GM21717 (cell line): ENCODE data around the gene FBXO11.
"Not testable (repeated sequence)": the region's sequence is repeated elsewhere in the genome, so short reads cannot be mapped to it uniquely, and the experiment has no call there.

ENCODE experiments used
- ATAC-seq: cut with Tn5 transposase; IDR thresholded peaks from one replicate; pipeline ENCODE4 v1.9.1; 2021; ENCODE audit warnings: mild to moderate bottlenecking, moderate library complexity; ENCODE audit not compliant: unreplicated experiment

Gene FBXO11

DNA sequence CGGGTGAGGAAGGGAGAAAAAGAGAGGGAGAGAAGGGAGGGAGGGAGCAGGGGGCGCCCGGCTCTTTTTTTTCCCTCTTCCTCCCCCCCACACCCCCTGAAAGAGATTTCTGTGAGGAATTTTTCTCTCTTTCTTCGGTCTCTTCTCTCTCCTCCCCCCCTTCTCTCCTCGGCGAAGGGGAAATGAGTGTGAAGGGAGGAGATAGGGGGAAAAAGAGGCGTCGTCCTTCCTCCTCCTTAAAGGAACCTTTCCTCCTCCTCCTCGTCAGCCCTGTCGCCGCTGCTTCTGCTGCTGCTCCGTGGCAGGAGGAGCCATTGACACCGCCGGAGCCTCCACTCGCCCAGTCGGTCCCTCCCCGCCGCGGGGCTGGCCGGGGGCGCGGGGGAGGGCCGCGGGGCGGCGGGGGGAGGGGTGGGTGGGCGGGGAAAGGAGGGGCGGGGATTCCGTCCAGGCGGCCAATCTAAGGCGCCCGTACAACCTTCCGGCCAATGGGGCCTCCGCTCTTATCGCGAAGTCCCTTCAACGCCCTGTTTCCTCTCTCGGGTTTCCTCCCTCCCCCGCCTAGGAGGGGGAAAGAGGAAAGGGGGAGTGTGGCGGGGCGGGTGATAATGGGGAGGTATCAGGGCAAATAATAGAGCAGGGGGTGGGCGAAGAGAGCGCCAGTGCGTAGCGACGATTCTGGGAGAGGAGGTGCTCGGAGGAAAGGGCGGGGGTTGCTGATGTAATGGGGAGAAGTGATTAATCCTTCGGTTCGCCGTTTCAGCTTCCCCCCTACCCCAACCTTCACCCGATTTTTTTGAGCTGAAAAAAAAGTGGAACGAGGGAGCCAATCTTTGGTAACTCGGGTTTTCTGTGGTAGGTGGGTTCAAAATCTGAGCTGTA lies at the start of gene FBXO11:
Gene FBXO11, minus strand, starts transcription at position 342 of the 882 bp plus-strand sequence. CDS start 778 bp downstream, outside the sequence.
- peak; percentile 89 for ATAC-seq

DNA sequence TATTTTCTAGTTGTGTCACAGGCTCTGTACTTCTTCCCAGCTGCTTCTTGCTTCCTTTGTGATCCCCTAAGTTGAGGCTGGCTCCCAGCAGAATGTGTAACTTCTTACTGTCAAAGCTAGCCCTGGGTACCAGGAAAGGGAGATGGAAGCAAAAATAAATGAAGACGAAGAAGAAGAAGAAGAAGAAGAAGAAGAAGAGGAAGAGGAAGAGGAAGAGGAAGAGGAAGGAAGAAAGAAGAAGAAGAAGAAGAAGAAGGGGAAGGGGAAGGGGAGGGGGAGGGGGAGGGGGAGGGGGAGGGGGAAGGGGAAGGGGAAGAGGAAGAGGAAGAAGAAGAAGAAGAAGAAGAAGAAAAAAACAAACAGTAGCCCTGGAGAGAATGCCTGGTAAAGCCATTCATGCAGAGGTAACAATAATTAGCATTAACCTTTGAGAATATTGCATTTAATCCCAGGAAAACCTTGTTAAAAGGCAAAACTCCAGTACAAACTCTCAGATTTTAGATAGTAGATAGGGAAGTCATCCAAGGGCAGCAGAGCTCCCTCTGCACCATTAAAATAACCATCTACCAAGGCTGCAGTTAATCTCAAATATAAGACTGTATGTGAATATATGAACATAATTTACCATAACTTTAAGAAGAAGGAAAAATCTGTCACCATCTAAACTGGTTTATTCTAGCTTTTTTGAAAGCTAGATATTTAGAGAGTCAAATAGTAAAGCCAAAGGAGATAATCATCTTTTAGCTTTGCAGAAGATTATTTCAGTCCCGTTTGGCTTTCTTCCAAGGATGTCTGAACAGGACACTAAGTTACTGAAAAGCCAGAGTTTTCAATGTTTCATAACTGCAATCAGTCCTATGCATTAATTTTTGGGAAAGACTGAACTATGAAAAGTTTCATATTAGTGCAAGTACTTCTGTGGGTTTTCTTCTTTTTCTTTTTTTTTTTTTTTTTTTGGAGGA lies 44.3 kb upstream of the FBXO11 start:
- no peak for ATAC-seq

DNA sequence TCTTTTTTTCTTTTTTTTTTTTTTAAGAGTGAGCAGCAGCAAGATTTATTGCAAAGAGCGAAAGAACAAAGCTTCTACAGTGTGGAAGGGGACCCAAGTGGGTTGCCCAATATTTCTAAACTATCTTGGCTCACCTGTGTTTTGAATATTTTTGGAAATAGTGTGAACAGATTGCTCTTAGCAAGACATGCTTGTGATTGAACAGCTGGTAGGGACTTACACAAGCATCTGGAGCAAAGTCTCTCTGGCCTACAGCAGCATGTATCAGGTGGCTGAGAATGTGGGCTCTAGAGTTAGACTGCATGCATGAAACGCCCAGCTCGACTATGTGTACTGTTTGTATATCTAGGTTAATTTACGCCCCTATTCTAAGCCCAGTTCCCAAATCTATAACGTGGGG lies 40.3 kb upstream of the FBXO11 start:
- no peak for ATAC-seq

DNA sequence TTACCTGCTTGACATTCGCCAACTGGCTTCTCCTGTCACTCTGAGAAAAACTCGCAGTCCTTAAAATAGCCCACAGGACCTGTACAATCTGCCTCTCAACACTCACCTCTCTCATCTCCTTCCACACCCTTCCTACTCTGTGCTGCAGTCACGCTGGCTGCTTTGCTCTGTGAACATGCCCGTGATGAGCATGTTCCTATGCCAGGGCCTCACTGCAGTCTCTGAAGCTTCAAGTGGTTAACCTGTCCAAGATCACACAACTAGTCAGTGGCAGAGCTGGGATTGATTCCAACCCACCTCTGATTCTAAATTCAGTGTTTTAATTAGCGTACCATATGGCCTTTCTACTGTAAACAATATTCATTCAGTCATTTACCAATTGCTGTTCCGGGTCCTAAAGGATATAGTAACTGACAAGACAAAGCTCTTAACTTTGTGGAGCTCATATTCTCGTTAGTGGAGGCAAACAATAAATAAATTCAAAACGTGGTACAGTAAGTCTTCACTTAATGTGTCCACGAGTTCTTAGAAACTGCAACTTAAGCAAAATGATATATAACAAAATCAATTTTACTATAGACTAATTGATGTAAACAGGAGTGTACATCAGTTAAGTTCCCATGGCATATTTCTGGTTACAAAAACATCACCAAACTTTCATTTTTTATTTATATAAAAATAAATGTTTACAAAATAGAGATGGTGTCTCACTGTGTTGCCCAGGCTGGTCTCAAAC lies 38.9 kb upstream of the FBXO11 start:
- no peak for ATAC-seq

DNA sequence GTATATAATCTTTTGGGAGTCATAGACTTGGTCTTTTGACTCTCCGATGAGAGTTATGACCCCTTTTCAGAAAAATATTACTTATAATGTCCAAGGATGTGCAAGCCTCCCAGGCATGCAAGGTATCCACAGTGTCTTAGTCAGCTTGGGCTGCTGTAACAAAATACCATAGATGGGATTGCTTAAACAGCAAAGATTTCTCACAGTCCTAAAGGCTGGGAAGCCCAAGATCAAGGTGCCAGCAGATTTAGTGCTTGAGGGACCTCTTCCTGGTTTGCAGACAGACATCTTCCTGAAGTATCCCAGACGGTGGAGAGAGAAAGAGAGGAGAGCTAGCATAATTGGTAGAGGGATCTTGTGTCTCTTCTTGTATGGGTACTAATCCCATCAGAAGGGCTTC lies 35.6 kb upstream of the FBXO11 start:
- no peak for ATAC-seq

DNA sequence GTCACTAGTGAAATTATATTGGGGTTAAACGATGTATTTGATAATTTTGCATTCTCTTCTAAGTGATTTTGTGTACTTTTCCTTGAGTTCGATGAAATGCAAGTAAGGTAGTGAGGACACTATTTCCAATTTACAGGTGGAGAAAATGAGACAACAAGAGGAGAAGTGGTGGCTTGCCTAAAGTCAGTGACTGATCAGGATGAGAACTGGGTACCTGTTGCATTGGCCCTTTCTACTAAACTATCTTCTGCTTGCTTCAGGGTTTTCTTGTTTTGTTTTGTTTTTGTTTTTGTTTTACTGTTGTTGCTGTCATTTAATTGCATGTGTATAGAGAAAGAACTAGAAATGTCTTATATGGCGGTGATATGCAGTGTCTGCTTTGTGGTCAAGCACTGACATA lies 31.4 kb upstream of the FBXO11 start:
- no peak for ATAC-seq

DNA sequence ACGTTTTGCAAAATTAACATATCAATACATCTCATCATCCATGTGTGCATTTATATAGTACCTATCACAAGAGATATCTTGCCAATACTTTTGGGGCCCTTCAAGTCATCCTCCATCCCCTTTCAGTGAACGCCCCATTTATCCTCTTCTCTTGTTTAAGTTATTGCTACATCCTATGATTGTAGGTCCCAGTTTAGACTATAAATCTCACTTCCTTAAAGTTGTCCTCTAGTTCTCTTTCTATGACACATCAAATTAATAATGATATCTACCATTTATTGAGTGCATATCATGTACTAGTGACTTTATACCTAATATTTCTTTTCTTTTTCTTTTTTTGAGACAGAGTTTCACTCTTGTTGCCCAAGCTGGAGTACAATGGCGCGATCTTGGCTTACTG lies 28.8 kb upstream of the FBXO11 start:
- ATAC-seq, result no peak

DNA sequence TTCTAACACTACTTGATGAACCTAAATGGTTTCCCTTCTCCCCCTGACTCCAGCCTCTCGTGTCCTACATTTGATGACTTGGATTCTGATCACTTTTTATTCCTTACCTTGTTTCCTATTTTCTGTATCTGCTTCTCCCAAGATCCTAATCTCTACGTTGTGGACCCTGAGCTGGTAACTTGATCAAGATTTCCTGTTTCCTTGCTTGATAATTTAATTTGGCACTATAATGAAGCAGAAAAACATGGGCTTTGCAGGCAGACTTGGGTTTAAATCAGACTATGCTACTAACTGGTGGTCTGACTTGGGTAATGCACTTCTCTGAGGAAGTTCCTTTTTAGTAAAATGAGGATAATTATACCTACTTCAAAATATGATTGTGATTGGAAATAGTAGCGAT lies 11.7 kb upstream of the FBXO11 start:
- no peak for ATAC-seq

DNA sequence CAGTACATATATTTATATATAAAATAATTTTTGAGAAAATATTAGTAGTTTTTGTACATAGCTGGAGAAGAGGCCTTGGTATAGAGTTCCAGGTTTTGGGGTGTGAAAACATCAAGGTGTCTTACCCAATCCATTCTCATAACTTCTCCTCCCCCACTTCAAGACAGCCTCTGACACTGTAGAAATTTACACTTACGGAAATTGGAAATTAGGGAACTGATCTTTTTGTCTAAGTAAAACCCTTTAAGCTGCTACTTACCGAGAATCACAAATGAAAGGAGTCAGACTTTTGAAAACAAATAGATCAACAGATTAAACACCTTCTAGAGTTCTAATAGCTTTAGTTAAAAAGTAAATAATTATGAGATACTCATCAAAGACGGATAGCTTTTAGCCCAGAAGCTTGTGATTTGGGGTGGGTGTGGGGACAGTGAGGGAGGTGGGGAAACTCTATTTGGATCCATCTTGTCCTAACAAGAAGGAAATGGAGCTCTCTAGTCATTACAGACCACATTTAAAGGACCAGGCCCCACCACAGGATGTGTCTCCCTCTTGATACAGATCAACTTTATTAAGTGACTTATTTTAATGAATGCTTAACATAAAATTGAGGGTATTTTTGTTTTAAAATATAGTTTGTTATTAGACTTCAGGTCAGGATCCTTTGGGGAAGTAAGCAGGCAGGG lies 11.1 kb upstream of the FBXO11 start:
- no peak for ATAC-seq

DNA sequence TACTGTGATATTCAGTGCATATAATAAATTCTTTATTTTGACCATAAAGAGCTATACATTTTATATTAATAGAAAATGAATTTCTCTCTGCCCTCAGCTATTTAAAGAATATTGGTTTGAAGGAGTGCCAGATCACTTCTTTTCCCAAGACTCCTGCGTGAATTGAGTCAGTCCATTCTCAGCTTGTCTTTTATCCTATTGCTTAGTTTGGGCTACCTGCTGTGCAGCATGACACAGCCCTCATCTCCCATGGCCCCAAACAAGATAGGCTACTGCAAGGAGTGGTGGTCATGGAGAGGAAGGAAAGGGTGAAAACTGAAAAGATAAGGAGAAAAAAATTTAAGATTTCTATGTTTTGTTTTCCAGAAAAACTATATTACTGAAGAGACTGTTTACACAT lies 10.1 kb upstream of the FBXO11 start:
- ATAC-seq, result no peak

DNA sequence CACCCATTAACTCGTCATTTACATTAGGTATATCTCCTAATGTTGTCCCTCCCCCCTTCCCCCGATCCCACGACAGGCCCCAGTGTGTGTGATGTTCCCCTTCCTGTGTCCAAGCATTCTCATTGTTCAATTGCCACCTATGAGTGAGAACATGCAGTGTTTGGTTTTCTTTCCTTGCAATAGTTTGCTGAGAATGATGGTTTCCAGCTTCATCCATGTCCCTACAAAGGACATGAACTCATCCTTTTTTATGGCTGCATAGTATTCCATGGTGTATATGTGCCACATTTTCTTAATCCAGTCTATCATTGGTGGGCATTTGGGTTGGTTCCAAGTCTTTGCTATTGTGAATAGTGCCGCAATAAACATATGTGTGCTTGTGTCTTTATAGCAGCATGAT lies 4.4 kb upstream of the FBXO11 start:
- not testable (repeated sequence) for ATAC-seq

DNA sequence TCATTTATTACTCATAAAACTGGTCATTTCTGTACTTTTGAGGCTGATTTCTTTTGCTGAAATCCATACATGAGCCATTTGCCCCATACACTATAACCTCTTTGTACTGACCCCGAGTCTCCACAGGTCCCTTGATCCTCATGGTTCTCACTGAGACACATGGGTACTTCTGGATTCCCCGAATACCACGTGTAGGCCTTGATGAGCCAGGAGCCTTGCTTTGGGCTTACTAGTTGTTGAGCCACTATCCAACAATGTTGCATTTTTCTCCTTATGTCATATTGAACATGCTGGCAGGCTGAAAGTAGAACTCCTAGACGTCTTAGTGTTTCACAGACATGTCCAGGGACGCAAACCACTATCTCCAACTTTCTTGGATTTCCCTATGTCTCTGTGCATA lies 2.4 kb upstream of the FBXO11 start:
- no peak for ATAC-seq

DNA sequence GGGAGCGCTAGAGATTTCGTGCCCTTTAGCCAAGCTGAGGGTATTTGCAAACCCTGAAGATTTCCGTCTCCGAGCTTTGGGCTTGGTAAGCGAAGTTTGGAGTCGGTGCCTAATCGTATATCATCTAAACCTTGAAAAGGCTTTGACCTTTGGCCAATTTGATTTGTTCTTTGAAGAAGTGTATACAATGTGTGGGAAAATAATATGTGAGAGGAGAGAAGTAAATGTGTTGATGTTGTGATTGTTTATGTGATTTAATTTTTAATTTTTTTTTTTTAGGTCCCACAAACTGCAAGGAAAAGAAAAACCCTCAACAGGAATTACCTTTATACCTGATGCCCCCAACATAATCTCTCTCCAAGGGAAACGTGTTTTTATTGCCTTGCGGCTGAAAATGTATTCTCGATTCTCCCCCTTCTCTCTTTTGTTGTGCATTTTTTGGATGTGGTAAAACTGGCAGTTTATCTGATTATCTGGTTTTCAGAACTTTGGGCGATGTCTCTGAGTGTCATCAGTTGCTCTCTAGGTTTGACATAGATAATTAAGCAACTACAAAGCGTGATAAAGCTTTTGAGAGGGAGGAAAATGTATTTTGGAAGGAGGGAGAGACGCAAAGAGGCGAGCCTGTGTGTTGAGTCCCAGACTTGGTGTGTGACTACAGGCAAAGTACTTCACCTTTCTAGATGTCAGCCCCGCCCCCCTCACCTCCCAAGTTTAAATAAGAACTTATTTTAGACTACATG lies 912 bp upstream of the FBXO11 start:
- ATAC-seq, result no peak

DNA sequence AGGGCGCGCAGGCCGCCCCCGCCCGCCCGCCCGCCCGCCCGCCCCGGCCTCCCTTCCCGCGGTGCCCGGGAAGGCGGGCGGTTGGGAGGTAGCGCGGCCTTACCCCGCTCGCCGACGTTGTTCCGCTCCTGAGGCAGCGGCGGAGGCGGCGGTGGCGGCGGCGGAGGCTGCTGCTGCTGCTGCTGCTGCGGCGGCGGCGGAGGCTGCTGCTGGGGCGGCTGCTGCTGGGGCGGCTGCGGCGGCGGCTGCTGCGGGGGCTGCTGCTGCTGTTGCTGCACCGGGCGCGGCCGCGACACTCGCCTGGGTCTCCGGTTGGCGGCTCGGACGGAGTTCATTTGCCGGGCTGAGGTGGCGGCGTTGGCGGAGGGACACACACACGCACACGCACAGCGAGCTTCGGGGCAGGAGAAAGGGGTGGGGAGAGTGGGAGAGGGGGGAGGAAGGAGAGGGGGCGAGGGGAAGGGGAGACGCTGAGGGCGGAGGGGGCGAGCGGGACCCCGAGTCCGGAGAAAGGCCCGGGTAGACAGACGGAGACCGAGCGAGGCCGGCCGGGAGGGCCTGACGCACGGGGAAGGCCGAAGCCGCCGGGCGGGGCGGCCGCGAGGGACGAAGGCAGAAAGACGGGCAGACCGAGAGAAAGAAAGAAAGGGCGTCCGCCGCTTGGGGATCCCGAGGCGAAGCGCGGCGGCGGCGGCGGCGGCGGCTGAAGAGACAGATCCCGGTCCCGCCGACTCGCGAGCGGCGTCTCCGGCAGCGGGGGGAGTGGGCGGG lies 727 bp downstream of the FBXO11 start:
- ATAC-seq, result peak; percentile 10

DNA sequence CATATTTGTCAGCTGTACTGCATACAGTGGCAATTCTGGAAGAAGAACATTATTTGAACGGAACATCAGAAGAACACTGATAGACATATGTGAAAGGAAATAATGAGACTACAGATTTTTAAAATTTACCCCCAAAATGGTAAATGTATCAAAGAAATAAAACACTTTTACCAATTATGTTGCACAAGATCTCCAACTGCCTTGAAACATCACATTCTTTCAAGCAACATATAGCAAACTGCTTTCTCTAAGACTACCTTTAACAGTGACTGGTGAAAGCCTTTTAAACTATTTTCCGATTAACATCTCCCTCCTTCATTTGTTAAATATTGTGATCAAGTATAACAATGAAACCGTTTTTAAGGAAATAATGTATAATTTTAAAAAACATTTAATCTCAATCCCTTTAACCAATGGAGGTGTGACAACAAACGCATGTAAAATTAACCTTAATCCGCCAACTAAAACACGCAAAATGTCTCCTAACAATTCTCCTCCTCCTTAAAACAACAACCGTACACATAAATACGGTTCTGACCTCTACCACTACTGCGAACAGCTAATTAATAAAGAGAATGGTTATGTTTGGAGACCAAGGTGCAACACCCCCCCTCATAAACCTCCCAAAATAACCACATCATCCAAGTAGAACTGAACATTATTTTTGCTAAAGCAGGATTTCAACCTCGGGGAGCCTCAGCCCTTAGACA lies 2.4 kb downstream of the FBXO11 start:
- no peak for ATAC-seq

DNA sequence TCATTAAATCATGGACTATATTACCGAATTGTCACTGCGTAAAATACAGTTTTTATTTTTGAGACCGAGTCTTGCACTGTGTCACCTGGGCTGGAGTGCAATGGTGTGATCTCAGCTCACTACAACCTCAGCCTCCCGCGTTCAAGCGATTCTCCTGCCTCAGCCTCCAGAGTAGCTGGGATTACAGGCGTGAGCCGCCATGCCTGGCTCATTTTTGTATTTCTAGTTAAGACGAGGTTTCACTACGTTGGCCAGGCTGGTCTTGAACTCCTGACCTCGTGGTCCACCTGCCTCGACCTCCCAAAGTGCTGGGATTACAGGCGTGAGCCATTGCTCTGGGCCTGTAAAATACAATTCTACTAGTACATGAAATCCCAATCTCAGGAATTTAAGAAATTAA lies 4.4 kb downstream of the FBXO11 start:
- ATAC-seq, result not testable (repeated sequence)

DNA sequence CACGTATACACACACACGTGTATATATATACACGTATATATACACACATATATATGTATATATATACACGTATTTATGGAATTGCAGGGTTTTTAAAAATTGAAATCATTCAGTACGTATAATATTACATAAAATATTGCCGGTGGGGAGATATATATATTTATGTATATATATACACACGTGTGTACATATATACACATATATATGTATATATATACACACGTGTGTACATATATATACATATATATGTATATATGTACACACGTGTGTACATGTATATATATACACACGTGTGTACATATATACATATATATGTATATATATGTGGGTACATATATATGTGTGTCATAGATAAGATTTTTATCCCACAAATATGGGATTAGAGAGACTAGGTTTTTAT lies 5.4 kb downstream of the FBXO11 start:
- no peak for ATAC-seq
